ENCODE data around the gene IL36B.

Gene IL36B

DNA sequence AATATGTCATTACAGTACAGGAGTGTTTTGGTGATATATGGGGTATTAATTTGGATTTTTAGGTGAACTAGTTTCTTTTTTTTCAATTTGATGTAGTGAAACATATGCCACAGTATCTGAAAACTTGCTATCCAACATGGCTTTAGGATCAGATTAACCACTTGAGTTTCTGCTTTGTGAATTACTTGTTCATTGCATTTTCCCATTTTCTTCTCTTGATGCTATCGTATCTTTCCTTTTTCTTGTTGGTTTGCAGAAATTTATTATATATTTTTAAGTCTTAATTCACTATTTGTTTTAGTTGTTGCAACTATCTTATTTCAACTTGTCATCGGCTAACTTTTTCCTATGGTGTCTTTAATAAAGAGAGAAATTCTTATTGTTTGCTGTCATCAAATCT, 38.6 kb downstream of the IL36B start:
- Histone ChIP-seq H3K27me3 (no peaks in the 10 kb centered on the region), H3K4me3 (no peak overlapping the region), H3K9ac (no peak overlapping the region), H3K4me1 (no peaks in the 10 kb centered on the region), H3K4me2 (no peak overlapping the region), H3K9me3 (peaks cover 4% of the 10 kb centered on the region; the same call in 1 of the 2 replicates), H4K20me1 (no peaks in the 10 kb centered on the region), H3K36me3 (no peaks in the 10 kb centered on the region), H3K27ac (no peak overlapping the region)
- no peak for TF ChIP-seq Cebpa-rat (IDR thresholded peaks at IDR 0.05)

DNA sequence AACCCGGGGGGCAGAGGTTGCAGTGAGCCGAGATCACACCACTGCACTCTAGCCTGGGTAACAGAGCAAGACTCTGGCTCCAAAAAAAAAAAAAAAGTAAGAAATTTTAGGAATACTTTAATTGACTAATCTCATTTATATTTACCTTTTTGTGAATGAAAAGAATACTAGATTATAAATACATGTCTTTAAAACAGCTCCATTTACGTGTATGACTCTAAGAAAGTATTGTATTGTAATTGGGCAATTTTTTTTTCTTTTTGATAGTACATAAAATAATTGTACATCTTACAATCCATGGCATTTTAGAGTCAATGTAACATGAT, 39.4 kb downstream of the IL36B start:
- TF ChIP-seq Cebpa-rat (IDR thresholded peaks at IDR 0.05), result no peak
- Histone ChIP-seq H3K9me3 (no peaks in the 10 kb centered on the region), H3K4me2 (no peak overlapping the region), H3K4me3 (no peak overlapping the region), H3K27ac (no peak overlapping the region), H4K20me1 (no peaks in the 10 kb centered on the region), H3K27me3 (no peaks in the 10 kb centered on the region), H3K36me3 (no peaks in the 10 kb centered on the region), H3K9ac (no peak overlapping the region), H3K4me1 (no peaks in the 10 kb centered on the region)

DNA sequence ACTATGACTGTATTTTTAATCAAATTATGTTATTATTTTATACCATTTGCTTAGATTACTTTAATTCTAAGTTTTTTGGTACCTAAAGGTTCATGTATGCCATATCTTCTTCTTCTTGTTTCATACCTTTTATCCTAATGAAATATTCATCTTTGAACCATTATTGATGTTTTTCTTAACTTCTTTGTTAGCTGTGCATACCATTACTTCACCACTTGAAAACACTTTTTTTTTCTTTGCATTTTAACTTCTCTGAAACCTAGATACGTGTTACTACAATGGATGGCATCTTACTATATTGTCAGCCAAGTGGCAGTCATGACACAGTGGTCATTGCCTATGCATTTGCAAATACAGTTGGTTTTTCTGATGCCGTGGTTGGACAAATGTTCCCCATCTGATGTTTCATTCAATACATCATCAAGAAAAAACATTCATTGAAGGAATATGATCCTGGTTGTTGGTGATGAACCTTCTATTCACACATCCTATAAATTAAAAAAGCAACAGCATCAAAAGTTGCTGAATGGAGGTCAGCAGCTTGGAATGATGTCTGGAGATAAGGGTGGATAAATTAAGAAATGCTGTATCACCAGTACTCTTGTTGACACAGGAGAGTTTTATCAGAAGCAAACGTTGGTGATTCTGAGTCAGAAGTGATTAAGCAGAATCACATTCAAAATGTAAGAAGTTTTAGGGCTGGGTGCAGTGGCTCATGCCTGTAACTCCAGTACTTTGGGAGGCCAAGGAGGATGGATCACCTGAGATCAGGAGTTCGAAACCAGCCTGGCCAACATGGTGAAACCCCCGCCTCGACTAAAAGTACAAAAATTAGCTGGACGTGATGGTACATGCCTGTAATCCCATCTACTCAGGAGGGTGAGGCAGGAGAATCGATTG, 40.0 kb downstream of the IL36B start:
- no peak overlapping the region for H3K4me3 ChIP-seq
- no peaks in the 10 kb centered on the region for H3K36me3 ChIP-seq
- no peak overlapping the region for H3K9ac ChIP-seq
- no peaks in the 10 kb centered on the region for H3K27me3 ChIP-seq
- H3K4me1 ChIP-seq, result no peaks in the 10 kb centered on the region
- no peak overlapping the region for H3K4me2 ChIP-seq
- no peaks in the 10 kb centered on the region for H3K9me3 ChIP-seq
- no peak for TF ChIP-seq Cebpa-rat (IDR thresholded peaks at IDR 0.05)
- no peak overlapping the region for H3K27ac ChIP-seq
- no peaks in the 10 kb centered on the region for H4K20me1 ChIP-seq

GRCh38 chr2:113011108-113011507, 41.6 kb downstream of the IL36B start:
- no peak overlapping the region for H3K27ac ChIP-seq
- no peaks in the 10 kb centered on the region for H3K27me3 ChIP-seq
- H3K36me3 ChIP-seq, result no peaks in the 10 kb centered on the region
- no peak overlapping the region for H3K9ac ChIP-seq
- no peak overlapping the region for H3K4me3 ChIP-seq
- no peak for TF ChIP-seq Cebpa-rat (IDR thresholded peaks at IDR 0.05)
- H3K4me1 ChIP-seq, result no peaks in the 10 kb centered on the region
- no peaks in the 10 kb centered on the region for H3K9me3 ChIP-seq
- no peaks in the 10 kb centered on the region for H4K20me1 ChIP-seq
- H3K4me2 ChIP-seq, result no peak overlapping the region

DNA sequence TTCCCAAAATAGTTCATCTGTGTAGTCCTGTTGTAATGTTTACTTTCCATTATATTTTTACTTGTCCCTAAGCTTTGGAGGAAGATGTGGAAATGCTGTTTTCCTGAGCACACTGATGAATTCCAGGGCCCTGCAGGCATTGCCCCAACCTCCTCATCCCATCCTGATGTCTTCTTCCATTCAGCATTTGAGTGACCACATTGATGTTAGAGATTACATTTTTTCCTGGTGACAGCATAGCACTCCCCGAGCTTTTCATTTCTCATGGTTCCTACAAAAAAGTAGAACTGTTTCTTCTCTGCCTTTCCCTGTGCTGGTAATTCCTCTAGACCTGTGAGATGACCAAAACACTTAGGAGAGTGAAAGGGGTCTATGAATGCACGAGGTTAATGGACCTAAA, 42.6 kb downstream of the IL36B start:
- Histone ChIP-seq H4K20me1 (no peaks in the 10 kb centered on the region), H3K9me3 (no peaks in the 10 kb centered on the region), H3K27me3 (no peaks in the 10 kb centered on the region), H3K36me3 (no peaks in the 10 kb centered on the region), H3K4me3 (no peak overlapping the region), H3K4me2 (no peak overlapping the region), H3K27ac (no peak overlapping the region), H3K9ac (no peak overlapping the region), H3K4me1 (no peaks in the 10 kb centered on the region)
- TF ChIP-seq Cebpa-rat (IDR thresholded peaks at IDR 0.05), result no peak

DNA sequence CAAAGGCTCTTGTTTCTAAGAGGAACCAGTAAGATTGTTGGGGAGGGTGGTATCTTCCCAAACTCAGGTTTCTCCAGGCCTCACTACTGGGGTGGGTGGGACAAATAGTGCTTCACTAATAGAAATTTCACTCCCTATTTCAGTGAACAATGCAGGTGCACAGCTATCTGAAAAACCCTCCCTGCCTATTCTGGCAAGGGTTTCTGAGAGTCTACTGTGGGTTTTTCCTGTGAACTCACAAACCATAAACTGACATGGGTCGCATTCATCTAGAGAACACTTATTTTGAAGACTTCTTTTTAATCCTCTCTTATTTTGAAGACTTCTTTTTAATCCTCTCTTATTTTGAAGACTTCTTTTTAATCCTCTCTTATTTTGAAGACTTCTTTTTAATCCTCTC, 43.0 kb downstream of the IL36B start:
- H4K20me1 ChIP-seq, result no peaks in the 10 kb centered on the region
- no peaks in the 10 kb centered on the region for H3K4me1 ChIP-seq
- no peak for TF ChIP-seq Cebpa-rat (IDR thresholded peaks at IDR 0.05)
- no peak overlapping the region for H3K27ac ChIP-seq
- no peak overlapping the region for H3K4me2 ChIP-seq
- H3K36me3 ChIP-seq, result no peaks in the 10 kb centered on the region
- H3K9me3 ChIP-seq, result no peaks in the 10 kb centered on the region
- no peaks in the 10 kb centered on the region for H3K27me3 ChIP-seq
- H3K4me3 ChIP-seq, result no peak overlapping the region
- no peak overlapping the region for H3K9ac ChIP-seq

DNA sequence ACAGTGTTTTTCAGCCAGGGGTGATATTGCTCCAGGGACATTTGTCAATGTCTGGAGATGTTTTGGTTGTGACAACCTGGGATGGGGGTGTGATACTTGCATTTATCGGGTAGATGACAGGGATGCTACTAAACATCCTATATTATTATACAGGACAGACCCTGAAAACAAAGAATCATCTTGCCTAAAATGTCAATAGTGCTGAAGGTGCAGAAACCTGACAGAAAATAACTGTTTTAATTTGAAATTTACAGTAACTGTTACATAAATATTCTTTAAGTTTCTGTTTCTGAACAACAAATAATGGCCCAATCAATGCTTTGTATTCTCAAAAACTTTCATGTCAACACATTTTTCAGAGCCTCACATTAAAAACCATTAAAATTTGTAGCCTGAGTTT, 45.4 kb downstream of the IL36B start:
- no peak overlapping the region for H3K9ac ChIP-seq
- H3K4me2 ChIP-seq, result no peak overlapping the region
- no peaks in the 10 kb centered on the region for H4K20me1 ChIP-seq
- H3K36me3 ChIP-seq, result no peaks in the 10 kb centered on the region
- no peak overlapping the region for H3K27ac ChIP-seq
- no peak for TF ChIP-seq Cebpa-rat (IDR thresholded peaks at IDR 0.05)
- H3K4me1 ChIP-seq, result no peaks in the 10 kb centered on the region
- no peak overlapping the region for H3K4me3 ChIP-seq
- H3K27me3 ChIP-seq, result no peaks in the 10 kb centered on the region
- no peaks in the 10 kb centered on the region for H3K9me3 ChIP-seq

DNA sequence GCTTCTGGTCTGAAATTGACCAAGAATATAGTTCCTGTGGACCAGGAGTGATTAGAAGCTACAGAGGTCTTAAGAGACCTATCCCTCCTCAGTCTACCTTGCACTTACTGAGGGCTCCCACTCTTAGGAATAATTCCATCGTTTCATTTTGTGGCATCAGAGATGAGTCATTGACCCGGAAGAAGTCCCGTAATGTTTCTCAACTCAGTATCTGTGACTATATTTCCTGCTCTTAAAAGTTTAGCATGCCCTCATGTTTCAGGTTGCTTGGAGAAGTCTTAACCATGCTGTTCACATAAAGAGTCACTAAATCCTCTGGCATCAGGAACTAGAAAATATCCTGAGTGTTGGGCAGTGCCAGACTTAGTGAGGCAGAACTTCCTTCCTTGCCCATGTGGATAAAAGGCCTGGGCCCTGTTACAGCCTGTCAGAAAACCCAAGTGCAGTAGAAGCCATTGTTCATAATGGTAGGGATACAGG, 47.6 kb downstream of the IL36B start, which contains the start of gene IL36A:
Gene IL36A (plus strand): TSS at position 430 of the 480 bp plus-strand sequence. CDS start 413 bp downstream, outside the sequence.
- H3K27ac ChIP-seq, result no peak within 1 kb of the TSS
- H3K36me3 ChIP-seq, result no peaks in the 10 kb centered on the region
- no peak within 1 kb of the TSS for H3K4me3 ChIP-seq
- H3K9me3 ChIP-seq, result peaks cover 9% of the 10 kb centered on the region
- no peaks in the 10 kb centered on the region for H3K27me3 ChIP-seq
- no peaks in the 10 kb centered on the region for H3K4me1 ChIP-seq
- no peak within 1 kb of the TSS for H3K9ac ChIP-seq
- no peak for TF ChIP-seq Cebpa-rat (IDR thresholded peaks at IDR 0.05)
- H4K20me1 ChIP-seq, result no peaks in the 10 kb centered on the region
- no peak within 1 kb of the TSS for H3K4me2 ChIP-seq

- Histone ChIP-seq H3K4me3 (no peak overlapping the region), H3K4me1 (no peaks in the 10 kb centered on the region), H3K36me3 (no peaks in the 10 kb centered on the region), H3K4me2 (no peak overlapping the region), H3K27ac (no peak overlapping the region), H4K20me1 (no peaks in the 10 kb centered on the region), H3K9me3 (peaks cover 19% of the 10 kb centered on the region), H3K27me3 (no peaks in the 10 kb centered on the region), H3K9ac (no peak overlapping the region)
- no peak for TF ChIP-seq Cebpa-rat (IDR thresholded peaks at IDR 0.05)
Measured at GRCh38 chr2:113002677-113003076, 50.0 kb downstream of the IL36B start.

DNA sequence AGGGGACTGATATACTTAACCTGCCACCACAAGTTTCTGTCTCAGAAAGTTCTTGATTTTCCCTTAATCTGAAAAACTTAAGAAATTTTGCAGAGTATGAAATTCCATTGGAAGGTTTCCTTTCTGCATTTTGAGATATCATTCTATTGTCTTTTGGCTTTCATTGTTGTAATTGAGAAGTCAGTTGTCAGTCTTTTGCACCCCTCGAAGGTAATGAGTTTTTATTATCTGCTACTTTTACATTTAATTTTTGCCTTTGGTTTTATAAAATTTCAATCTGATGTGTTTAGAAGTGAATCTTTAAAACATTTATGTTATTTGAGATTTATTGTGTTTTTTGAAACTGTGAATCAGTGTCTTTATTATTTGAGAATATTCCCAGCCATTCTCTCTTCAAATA, 52.2 kb downstream of the IL36B start:
- no peak overlapping the region for H3K9ac ChIP-seq
- H3K4me2 ChIP-seq, result no peak overlapping the region
- H3K27me3 ChIP-seq, result no peaks in the 10 kb centered on the region
- TF ChIP-seq Cebpa-rat (IDR thresholded peaks at IDR 0.05), result no peak
- H3K9me3 ChIP-seq, result peaks cover 19% of the 10 kb centered on the region
- no peaks in the 10 kb centered on the region for H4K20me1 ChIP-seq
- H3K4me3 ChIP-seq, result no peak overlapping the region
- H3K4me1 ChIP-seq, result peaks cover 9% of the 10 kb centered on the region
- H3K36me3 ChIP-seq, result no peaks in the 10 kb centered on the region
- H3K27ac ChIP-seq, result no peak overlapping the region
